ENCODE results near the gene SPAG4.

- TF ChIP-seq CTCF (conservative IDR thresholded peaks at IDR 0.05; ENCODE audit: low read length) (no peak), EZH2phosphoT487 (IDR thresholded peaks at IDR 0.05; ENCODE audit: borderline replicate concordance) (no peak)
Measured at GRCh38 chr20:35582741-35583404, 32.8 kb upstream of the SPAG4 start.
